Measurements from ENCODE around the gene TYMP.
A peak's percentile ranks its signal among the peaks of the same experiment; 100 is the strongest.

Gene TYMP

GRCh38 chr22:50482107-50483074 is 47.4 kb downstream of the TYMP start:
- DNase-seq: no peak

GRCh38 chr22:50481440-50482106 is 48.2 kb downstream of the TYMP start, which contains the start of gene ADM2:
Gene ADM2, plus strand, starts transcription at chr22:50481543. Its CDS starts 305 bp downstream, at chr22:50481848.
- DNase-seq: peak; percentile 86

- DNase-seq: no peak
Measured at GRCh38 chr22:50481045-50481439, 48.8 kb downstream of the TYMP start.

GRCh38 chr22:50479721-50480120 is 50.1 kb downstream of the TYMP start:
- no peak for DNase-seq

- no peak for DNase-seq
Measured at GRCh38 chr22:50477923-50478322, 51.9 kb downstream of the TYMP start.

- DNase-seq: no peak
Measured at GRCh38 chr22:50476868-50477267, 52.9 kb downstream of the TYMP start.
